ENCODE measurements around the gene PARVG. TPM values are rescaled to one million over a fixed set of nuclear protein-coding genes. Genes with fewer than 3 reads are reported as not detected.

Gene PARVG
- total and polyA plus RNA-seq, 9 of the 15 experiments (the other 6 are each of a cell fraction or from before 2014, with no cell fraction given): 0.35 TPM; not detected in 8

- TF ChIP-seq, protein P1, sequence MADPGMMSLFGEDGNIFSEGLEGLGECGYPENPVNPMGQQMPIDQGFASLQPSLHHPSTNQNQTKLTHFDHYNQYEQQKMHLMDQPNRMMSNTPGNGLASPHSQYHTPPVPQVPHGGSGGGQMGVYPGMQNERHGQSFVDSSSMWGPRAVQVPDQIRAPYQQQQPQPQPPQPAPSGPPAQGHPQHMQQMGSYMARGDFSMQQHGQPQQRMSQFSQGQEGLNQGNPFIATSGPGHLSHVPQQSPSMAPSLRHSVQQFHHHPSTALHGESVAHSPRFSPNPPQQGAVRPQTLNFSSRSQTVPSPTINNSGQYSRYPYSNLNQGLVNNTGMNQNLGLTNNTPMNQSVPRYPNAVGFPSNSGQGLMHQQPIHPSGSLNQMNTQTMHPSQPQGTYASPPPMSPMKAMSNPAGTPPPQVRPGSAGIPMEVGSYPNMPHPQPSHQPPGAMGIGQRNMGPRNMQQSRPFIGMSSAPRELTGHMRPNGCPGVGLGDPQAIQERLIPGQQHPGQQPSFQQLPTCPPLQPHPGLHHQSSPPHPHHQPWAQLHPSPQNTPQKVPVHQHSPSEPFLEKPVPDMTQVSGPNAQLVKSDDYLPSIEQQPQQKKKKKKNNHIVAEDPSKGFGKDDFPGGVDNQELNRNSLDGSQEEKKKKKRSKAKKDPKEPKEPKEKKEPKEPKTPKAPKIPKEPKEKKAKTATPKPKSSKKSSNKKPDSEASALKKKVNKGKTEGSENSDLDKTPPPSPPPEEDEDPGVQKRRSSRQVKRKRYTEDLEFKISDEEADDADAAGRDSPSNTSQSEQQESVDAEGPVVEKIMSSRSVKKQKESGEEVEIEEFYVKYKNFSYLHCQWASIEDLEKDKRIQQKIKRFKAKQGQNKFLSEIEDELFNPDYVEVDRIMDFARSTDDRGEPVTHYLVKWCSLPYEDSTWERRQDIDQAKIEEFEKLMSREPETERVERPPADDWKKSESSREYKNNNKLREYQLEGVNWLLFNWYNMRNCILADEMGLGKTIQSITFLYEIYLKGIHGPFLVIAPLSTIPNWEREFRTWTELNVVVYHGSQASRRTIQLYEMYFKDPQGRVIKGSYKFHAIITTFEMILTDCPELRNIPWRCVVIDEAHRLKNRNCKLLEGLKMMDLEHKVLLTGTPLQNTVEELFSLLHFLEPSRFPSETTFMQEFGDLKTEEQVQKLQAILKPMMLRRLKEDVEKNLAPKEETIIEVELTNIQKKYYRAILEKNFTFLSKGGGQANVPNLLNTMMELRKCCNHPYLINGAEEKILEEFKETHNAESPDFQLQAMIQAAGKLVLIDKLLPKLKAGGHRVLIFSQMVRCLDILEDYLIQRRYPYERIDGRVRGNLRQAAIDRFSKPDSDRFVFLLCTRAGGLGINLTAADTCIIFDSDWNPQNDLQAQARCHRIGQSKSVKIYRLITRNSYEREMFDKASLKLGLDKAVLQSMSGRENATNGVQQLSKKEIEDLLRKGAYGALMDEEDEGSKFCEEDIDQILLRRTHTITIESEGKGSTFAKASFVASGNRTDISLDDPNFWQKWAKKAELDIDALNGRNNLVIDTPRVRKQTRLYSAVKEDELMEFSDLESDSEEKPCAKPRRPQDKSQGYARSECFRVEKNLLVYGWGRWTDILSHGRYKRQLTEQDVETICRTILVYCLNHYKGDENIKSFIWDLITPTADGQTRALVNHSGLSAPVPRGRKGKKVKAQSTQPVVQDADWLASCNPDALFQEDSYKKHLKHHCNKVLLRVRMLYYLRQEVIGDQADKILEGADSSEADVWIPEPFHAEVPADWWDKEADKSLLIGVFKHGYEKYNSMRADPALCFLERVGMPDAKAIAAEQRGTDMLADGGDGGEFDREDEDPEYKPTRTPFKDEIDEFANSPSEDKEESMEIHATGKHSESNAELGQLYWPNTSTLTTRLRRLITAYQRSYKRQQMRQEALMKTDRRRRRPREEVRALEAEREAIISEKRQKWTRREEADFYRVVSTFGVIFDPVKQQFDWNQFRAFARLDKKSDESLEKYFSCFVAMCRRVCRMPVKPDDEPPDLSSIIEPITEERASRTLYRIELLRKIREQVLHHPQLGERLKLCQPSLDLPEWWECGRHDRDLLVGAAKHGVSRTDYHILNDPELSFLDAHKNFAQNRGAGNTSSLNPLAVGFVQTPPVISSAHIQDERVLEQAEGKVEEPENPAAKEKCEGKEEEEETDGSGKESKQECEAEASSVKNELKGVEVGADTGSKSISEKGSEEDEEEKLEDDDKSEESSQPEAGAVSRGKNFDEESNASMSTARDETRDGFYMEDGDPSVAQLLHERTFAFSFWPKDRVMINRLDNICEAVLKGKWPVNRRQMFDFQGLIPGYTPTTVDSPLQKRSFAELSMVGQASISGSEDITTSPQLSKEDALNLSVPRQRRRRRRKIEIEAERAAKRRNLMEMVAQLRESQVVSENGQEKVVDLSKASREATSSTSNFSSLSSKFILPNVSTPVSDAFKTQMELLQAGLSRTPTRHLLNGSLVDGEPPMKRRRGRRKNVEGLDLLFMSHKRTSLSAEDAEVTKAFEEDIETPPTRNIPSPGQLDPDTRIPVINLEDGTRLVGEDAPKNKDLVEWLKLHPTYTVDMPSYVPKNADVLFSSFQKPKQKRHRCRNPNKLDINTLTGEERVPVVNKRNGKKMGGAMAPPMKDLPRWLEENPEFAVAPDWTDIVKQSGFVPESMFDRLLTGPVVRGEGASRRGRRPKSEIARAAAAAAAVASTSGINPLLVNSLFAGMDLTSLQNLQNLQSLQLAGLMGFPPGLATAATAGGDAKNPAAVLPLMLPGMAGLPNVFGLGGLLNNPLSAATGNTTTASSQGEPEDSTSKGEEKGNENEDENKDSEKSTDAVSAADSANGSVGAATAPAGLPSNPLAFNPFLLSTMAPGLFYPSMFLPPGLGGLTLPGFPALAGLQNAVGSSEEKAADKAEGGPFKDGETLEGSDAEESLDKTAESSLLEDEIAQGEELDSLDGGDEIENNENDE (IDR thresholded peaks at IDR 0.05; ENCODE audit: low read depth, low read length): no peak
- no peak for TF ChIP-seq NR2C1 (IDR thresholded peaks at IDR 0.05)
- no peak for TF ChIP-seq NR2C1 (tag; IDR thresholded peaks at IDR 0.05)
- no peak for TF ChIP-seq CBX3 (IDR thresholded peaks at IDR 0.05; ENCODE audit: borderline replicate concordance in 1 of 2, low read length in 2 of 2)
- TF ChIP-seq, protein P2, sequence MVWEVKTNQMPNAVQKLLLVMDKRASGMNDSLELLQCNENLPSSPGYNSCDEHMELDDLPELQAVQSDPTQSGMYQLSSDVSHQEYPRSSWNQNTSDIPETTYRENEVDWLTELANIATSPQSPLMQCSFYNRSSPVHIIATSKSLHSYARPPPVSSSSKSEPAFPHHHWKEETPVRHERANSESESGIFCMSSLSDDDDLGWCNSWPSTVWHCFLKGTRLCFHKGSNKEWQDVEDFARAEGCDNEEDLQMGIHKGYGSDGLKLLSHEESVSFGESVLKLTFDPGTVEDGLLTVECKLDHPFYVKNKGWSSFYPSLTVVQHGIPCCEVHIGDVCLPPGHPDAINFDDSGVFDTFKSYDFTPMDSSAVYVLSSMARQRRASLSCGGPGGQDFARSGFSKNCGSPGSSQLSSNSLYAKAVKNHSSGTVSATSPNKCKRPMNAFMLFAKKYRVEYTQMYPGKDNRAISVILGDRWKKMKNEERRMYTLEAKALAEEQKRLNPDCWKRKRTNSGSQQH (CRISPR knock-in tag; IDR thresholded peaks at IDR 0.05): no peak
Measured at GRCh38 chr22:44207173-44207980, 26.7 kb downstream of the PARVG start (continued).

All from K562 (cell line).